H9 (cell line): Measurements from ENCODE around the gene ENTR1. TPM values are rescaled to one million over a fixed set of nuclear protein-coding genes. Genes with fewer than 3 reads are reported as not detected.

Source experiments
- DNase-seq: peaks from one replicate; pipeline ENCODE4 v3.0.0-alpha.2; 2017
- H2AFZ ChIP-seq: one replicate; pipeline ENCODE4 v1.6.1; 2013; ENCODE audit warnings: mild to moderate bottlenecking, low read length, control low read depth, moderate library complexity
- H2AK5ac ChIP-seq: 2 replicates; pipeline ENCODE4 v1.6.1; 2013; ENCODE audit warnings: low read length, control low read depth, mixed read lengths; ENCODE audit not compliant: insufficient read length
- H2BK120ac ChIP-seq: one replicate; pipeline ENCODE4 v1.6.1; 2013; ENCODE audit warnings: low read depth, mild to moderate bottlenecking, low read length, control low read depth, inconsistent platforms; ENCODE audit not compliant: poor library complexity, severe bottlenecking
- H2BK12ac ChIP-seq: 2 replicates; pipeline ENCODE4 v1.6.1; 2013; ENCODE audit warnings: low read length, control low read depth, mixed read lengths, low read depth; ENCODE audit not compliant: insufficient read length
- H2BK15ac ChIP-seq: 2 replicates; pipeline ENCODE4 v1.6.1; 2013; ENCODE audit warnings: low read depth, low read length, control low read depth
- H2BK20ac ChIP-seq: one replicate; pipeline ENCODE4 v1.6.1; 2013; ENCODE audit warnings: low read depth, mild to moderate bottlenecking, low read length, control low read depth, inconsistent platforms; ENCODE audit not compliant: poor library complexity, severe bottlenecking
- H2BK5ac ChIP-seq: 2 replicates; pipeline ENCODE4 v1.6.1; 2013; ENCODE audit warnings: low read length, control low read depth, mixed read lengths; ENCODE audit not compliant: insufficient read length
- H3K14ac ChIP-seq: 2 replicates; pipeline ENCODE4 v1.6.1; 2013; ENCODE audit warnings: low read length, control low read depth; ENCODE audit not compliant: insufficient read depth
- H3K18ac ChIP-seq: 2 replicates; pipeline ENCODE4 v1.6.1; 2013; ENCODE audit warnings: low read depth, mild to moderate bottlenecking, mixed read lengths, low read length, control low read depth; ENCODE audit not compliant: insufficient read length
- H3K23ac ChIP-seq: 2 replicates; pipeline ENCODE4 v1.6.1; 2013; ENCODE audit warnings: low read length, control low read depth, mixed read lengths, low read depth; ENCODE audit not compliant: insufficient read length
- H3K23me2 ChIP-seq: 2 replicates; pipeline ENCODE4 v1.6.1; 2013; ENCODE audit warnings: low read depth, mild to moderate bottlenecking, mixed read lengths, low read length, control low read depth; ENCODE audit not compliant: insufficient read length, poor library complexity, severe bottlenecking
- H3K27ac ChIP-seq: 2 replicates; pipeline ENCODE4 v1.5.1; 2013; ENCODE audit warnings: low read length, control low read depth, mixed read lengths, low read depth; ENCODE audit not compliant: insufficient read length
- H3K27me3 ChIP-seq: 2 replicates; pipeline ENCODE4 v1.6.1; 2013; ENCODE audit warnings: low read length, control low read depth, inconsistent platforms; ENCODE audit not compliant: insufficient read depth
- H3K4ac ChIP-seq: 2 replicates; pipeline ENCODE4 v1.6.1; 2013; ENCODE audit warnings: low read depth, mild to moderate bottlenecking, control low read depth, inconsistent platforms, low read length, moderate library complexity
- H3K4me1 ChIP-seq: 2 replicates; pipeline ENCODE4 v1.6.1; 2013; ENCODE audit warnings: low read length, control low read depth, inconsistent platforms; ENCODE audit not compliant: insufficient read depth
- H3K4me2 ChIP-seq: 2 replicates; pipeline ENCODE4 v1.6.1; 2013; ENCODE audit warnings: low read length, control low read depth, mixed read lengths; ENCODE audit not compliant: insufficient read length, insufficient read depth
- H3K56ac ChIP-seq: 2 replicates; pipeline ENCODE4 v1.6.1; 2013; ENCODE audit warnings: low read depth, mild to moderate bottlenecking, mixed read lengths, low read length, control low read depth; ENCODE audit not compliant: insufficient read length
- H3K79me1 ChIP-seq: 2 replicates; pipeline ENCODE4 v1.6.1; 2013; ENCODE audit warnings: low read depth, mild to moderate bottlenecking, moderate library complexity, low read length, control low read depth, inconsistent platforms; ENCODE audit not compliant: insufficient read depth, poor library complexity, severe bottlenecking
- H3K79me2 ChIP-seq: 2 replicates; pipeline ENCODE4 v1.6.1; 2013; ENCODE audit warnings: low read length, control low read depth, inconsistent platforms; ENCODE audit not compliant: insufficient read depth
- H3K9ac ChIP-seq: 2 replicates; pipeline ENCODE4 v1.6.1; 2013; ENCODE audit warnings: low read length, control low read depth, mixed read lengths; ENCODE audit not compliant: insufficient read length; ENCODE audit errors: extremely low read depth
- H3K9me3 ChIP-seq: one replicate; pipeline ENCODE4 v1.6.1; 2013; ENCODE audit warnings: low read depth, low read length, inconsistent platforms; ENCODE audit not compliant: control insufficient read depth
- H3T11ph ChIP-seq: one replicate; pipeline ENCODE4 v1.6.1; 2013; ENCODE audit warnings: mild to moderate bottlenecking, low read length, control low read depth, inconsistent platforms
- H4K20me1 ChIP-seq: one replicate; pipeline ENCODE4 v1.6.1; 2013; ENCODE audit not compliant: control insufficient read depth, insufficient read length, insufficient read depth
- H4K5ac ChIP-seq: 2 replicates; pipeline ENCODE4 v1.6.1; 2013; ENCODE audit warnings: low read depth, mild to moderate bottlenecking, mixed read lengths, low read length, control low read depth; ENCODE audit not compliant: insufficient read length
- H4K8ac ChIP-seq: replicated peaks from 2 replicates; pipeline ENCODE4 v1.6.1; 2013; ENCODE audit warnings: low read length, control low read depth, mixed read lengths, low read depth; ENCODE audit not compliant: insufficient read length
- H4K91ac ChIP-seq: 2 replicates; pipeline ENCODE4 v1.6.1; 2013; ENCODE audit warnings: low read depth, mild to moderate bottlenecking, moderate library complexity, mixed read lengths, low read length, control low read depth; ENCODE audit not compliant: insufficient read length
- H3K27ac Mint-ChIP-seq, 3 experiments: 2 replicates in 2 of 3; 3 replicates in 1 of 3; pipeline ENCODE4 v1.8.0; 2020 to 2021; ENCODE audit warnings: mixed read lengths in 3 of 3, mild to moderate bottlenecking in 1 of 3, moderate library complexity in 1 of 3
- H3K27me3 Mint-ChIP-seq: 2 replicates; pipeline ENCODE4 v1.8.0; 2021; ENCODE audit warnings: low read depth, mild to moderate bottlenecking, moderate library complexity, mixed read lengths
- H3K36me3 Mint-ChIP-seq, 3 experiments: 2 replicates in 2 of 3; 3 replicates in 1 of 3; pipeline ENCODE4 v1.8.0; 2020 to 2021; ENCODE audit warnings: low read depth in 3 of 3, mixed read lengths in 3 of 3; ENCODE audit not compliant: insufficient read depth in 1 of 3
- H3K4me1 Mint-ChIP-seq, 2 experiments: 2 replicates each; pipeline ENCODE4 v1.8.0; 2020; ENCODE audit warnings: mixed read lengths in 2 of 2
- H3K4me3 Mint-ChIP-seq, 2 experiments: 2 replicates in 1 of 2; 3 replicates in 1 of 2; pipeline ENCODE4 v1.8.0; 2020 to 2021; ENCODE audit warnings: mild to moderate bottlenecking in 2 of 2, mixed read lengths in 2 of 2, moderate library complexity in 1 of 2
- H3K9me3 Mint-ChIP-seq, 2 experiments: 2 replicates in 1 of 2; 3 replicates in 1 of 2; pipeline ENCODE4 v1.8.0; 2020; ENCODE audit warnings: mild to moderate bottlenecking in 2 of 2, mixed read lengths in 2 of 2, moderate library complexity in 1 of 2
- WGBS: extraction: QIAGEN DNeasy Blood & Tissue Kit; methylation state at CpG from one replicate; pipeline ENCODE4 v1.1.7; 2013; ENCODE audit warnings: missing lambda C conversion rate, low lambda C conversion rate, mixed read lengths; ENCODE audit not compliant: insufficient read length; ENCODE audit errors: extremely low coverage; 5-methylcytosine and 5-hydroxymethylcytosine counted together
- total RNA-seq: library from RNA; stranded (reverse); gene quantifications from 2 replicates; pipeline ENCODE4 v1.2.1, GENCODE V29; 2021
- TF ChIP-seq, protein P1 (sequence below): fragments of 200-600 bp; sonication (generic); conservative IDR thresholded peaks from 3 replicates; pipeline ENCODE4 v1.8.0; 2021; ENCODE audit warnings: antibody characterized with exemption, mild to moderate bottlenecking

Gene ENTR1
- total RNA-seq, 1 experiment from 2014 or later, result 108 TPM

DNA sequence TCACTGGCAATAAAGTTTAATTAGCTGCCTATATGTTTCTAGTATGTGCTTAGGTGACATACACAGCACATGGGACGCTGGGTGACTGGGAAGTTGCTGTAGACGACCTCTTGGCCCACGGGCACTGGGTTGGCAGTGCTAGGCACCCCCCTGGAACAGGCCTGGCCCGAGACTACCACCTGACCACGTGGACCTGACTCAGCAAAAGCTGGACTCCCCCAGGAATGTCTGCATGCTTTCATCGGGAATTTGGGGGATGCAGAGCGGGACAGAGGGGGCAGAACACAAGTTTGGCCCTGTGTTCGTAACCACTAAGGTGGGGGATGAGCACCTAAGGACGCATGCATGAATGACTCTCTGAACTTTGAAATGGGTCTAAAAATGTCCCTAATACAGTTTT is 45.8 kb upstream of the ENTR1 start:
- Mint-ChIP-seq H3K4me3 (no peak overlapping the region), H3K36me3 (peaks cover 57 to 84% (median 82%) of the 10 kb centered on the region in 3 experiments; a peak in 6 of 7 replicates), H3K27me3 (no peaks in the 10 kb centered on the region), H3K9me3 (no peaks in the 10 kb centered on the region), H3K4me1 (no peaks in the 10 kb centered on the region), H3K27ac (no peak overlapping the region)
- Histone ChIP-seq H3K18ac (no peak overlapping the region), H4K20me1 (no peaks in the 10 kb centered on the region), H3K4me1 (no peaks in the 10 kb centered on the region), H2AK5ac (no peak overlapping the region), H4K8ac (no peak overlapping the region), H3K79me2 (no peaks in the 10 kb centered on the region), H2BK12ac (no peak overlapping the region), H4K5ac (no peak overlapping the region), H3K23ac (no peak overlapping the region), H2AFZ (no peak overlapping the region), H3K9me3 (no peaks in the 10 kb centered on the region), H3K9ac (no peak overlapping the region), H2BK15ac (no peak overlapping the region), H3K27ac (no peak overlapping the region), H4K91ac (no peak overlapping the region), H2BK120ac (no peak overlapping the region), H3K27me3 (no peaks in the 10 kb centered on the region), H3K56ac (no peak overlapping the region), H3K14ac (no peak overlapping the region), H3T11ph (no peak overlapping the region), H3K79me1 (no peaks in the 10 kb centered on the region), H3K23me2 (peaks cover 3% of the 10 kb centered on the region), H2BK20ac (no peak overlapping the region), H2BK5ac (no peak overlapping the region), H3K4ac (no peak overlapping the region), H3K4me2 (no peak overlapping the region)
- TF ChIP-seq, protein P1, sequence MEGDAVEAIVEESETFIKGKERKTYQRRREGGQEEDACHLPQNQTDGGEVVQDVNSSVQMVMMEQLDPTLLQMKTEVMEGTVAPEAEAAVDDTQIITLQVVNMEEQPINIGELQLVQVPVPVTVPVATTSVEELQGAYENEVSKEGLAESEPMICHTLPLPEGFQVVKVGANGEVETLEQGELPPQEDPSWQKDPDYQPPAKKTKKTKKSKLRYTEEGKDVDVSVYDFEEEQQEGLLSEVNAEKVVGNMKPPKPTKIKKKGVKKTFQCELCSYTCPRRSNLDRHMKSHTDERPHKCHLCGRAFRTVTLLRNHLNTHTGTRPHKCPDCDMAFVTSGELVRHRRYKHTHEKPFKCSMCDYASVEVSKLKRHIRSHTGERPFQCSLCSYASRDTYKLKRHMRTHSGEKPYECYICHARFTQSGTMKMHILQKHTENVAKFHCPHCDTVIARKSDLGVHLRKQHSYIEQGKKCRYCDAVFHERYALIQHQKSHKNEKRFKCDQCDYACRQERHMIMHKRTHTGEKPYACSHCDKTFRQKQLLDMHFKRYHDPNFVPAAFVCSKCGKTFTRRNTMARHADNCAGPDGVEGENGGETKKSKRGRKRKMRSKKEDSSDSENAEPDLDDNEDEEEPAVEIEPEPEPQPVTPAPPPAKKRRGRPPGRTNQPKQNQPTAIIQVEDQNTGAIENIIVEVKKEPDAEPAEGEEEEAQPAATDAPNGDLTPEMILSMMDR, result no peak
- WGBS, result no CpG with 5 or more reads among the region's 9 CpGs
- no peak for DNase-seq
